Fibroblast of skin of left biceps (primary cell): ENCODE data around the gene WIPF2.
A peak's percentile ranks its signal among the peaks of the same experiment; 100 is the strongest.

Source experiments
- DNase-seq, 2 experiments: peaks; one replicate each; pipeline ENCODE4 v3.0.0-alpha.2; 2013; ENCODE audit warnings: low read depth in 2 of 2

Gene WIPF2

DNA sequence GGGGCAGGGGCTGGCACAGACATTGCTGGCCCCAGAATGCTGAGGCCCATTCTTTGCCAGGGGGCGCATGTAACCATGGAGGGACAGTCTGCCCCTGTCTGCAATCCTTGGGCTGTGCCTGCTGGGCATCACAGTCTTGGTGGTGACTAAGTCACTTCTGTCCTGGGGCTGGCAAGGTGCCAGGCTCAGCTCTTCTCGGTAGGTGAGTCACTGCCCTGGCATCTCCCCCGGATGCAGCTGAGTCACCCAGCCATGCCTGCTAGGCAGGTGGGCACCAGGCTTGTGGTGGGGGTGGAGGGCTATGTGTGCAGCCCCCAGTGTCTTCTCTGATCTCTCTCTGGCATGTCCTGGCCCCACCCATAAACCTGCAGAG is 95.5 kb downstream of the WIPF2 start:
- no peak for DNase-seq

DNA sequence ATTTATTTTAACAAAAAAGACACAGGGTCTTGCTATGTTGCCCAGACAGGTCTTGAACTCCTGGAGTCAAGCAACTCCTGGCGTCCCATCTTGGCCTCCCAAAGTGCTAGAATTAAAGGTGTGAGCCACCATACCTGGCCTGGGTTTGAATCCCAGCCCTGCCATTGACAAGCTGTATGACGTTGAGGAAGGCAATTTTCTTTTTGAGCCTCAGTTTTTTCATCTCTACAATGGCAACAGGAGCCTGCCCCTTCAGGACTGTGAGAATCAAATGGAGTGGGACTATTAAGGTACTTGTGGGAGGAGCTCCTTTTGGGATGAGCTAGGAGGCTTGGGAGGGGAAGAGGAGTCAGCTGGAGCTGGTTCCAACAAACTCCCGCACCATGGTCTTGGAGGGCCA is 96.1 kb downstream of the WIPF2 start:
- DNase-seq, result no peak

DNA sequence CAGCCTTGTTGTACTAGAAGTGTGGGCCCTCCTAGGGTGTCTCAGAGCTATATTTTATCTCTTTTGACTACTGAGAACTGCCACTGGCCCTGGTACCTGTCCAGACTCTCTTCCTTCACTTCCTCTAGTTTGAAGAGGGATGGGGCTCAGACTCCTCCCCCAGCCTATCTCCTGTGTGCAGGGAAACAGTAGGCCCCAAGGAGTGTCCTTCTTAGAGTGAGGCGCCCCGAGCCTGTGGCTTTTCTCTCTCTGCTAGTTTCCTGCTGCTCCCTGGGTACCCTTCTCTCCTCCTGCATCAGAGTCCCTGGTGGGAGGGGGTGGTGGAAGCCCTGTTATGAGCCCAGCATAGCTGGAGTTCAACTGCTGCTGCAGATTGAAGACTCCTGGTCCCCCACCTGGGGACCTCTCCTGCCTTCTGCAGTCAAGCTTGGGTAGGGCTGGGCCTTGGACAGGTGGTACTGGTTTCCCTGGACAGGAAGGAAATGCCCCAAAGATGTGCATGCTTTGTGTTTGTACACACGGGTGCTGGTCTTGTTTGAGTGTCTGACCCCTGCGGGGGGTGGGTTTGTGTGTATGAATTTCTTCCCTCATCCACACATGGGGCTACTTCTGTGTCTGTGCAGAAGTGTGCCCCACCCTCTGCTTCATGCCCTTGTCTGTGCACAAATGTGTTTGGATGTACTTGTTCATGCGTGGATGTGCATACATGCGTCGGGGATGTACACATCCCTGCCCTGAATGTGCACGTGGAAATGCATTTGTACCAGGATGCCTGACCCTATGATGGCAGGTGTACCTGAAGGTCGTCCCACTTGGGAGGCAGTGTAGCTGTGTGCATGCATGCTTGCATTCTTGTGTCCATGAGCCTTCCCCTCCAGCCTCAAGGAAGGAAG is 96.8 kb downstream of the WIPF2 start:
- DNase-seq, result no peak

DNA sequence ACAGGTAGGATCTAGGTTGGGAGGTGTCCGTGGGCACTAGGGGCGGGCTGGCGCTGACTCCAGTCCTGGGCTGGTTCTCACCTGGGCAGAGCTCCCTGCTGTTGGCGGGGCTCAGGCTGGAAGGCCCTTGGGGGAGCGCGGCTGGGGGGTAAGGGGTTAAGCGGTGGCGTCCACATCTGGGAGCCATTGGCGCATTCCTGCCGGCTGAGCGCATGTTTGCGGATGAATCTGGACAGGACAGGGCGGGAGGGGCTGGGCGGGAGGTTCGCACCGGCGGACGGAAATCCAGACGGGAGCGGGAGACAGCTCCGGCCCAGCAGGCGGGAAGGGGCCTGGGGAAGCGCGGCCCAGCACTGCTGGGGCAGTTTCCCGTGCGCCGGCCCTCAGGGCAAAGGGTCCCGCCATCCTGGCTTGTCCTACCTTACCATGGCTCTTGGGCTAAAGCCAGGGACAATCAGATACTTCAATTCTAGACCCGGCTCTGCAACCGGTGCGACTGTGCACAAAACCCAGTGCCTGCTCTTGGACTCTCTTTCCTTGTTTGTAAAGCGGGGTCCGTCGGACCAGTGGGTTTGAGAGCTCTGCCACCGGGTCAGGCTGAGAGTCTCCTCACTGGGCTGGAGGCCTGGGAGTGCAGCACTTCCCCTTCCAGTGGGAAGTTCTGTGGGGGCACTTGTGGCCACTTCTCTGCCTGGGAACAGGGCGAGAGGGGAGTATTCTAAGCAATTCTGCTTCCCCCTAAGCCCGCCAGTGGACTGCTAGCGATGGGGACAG is 97.7 kb downstream of the WIPF2 start:
- no peak for DNase-seq

DNA sequence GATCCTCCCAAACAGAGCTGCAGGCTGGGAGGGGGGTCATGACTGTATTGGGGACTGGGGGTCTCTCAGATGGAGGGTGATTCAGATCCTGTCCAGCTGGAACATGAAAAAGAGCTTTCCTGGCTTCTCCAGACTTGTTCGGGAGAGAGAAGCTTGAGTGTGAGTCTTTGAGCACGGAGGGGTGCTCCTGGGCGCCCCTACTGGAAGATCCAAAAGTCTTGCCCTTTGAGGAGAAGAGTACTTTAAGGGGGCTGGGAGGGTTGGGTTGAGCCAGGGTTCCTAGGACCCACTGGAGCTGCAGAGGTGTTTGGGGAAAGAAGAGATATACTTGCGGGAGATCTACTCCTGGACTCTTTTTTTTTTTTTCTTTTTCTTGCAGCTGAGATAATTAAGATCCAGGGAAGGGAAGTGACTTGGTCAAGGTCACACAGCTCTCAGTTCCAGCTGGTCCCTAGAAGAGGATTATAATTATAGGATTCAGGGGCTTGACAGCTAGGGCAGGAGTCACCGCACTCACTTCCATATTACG is 98.3 kb downstream of the WIPF2 start:
- no peak for DNase-seq

DNA sequence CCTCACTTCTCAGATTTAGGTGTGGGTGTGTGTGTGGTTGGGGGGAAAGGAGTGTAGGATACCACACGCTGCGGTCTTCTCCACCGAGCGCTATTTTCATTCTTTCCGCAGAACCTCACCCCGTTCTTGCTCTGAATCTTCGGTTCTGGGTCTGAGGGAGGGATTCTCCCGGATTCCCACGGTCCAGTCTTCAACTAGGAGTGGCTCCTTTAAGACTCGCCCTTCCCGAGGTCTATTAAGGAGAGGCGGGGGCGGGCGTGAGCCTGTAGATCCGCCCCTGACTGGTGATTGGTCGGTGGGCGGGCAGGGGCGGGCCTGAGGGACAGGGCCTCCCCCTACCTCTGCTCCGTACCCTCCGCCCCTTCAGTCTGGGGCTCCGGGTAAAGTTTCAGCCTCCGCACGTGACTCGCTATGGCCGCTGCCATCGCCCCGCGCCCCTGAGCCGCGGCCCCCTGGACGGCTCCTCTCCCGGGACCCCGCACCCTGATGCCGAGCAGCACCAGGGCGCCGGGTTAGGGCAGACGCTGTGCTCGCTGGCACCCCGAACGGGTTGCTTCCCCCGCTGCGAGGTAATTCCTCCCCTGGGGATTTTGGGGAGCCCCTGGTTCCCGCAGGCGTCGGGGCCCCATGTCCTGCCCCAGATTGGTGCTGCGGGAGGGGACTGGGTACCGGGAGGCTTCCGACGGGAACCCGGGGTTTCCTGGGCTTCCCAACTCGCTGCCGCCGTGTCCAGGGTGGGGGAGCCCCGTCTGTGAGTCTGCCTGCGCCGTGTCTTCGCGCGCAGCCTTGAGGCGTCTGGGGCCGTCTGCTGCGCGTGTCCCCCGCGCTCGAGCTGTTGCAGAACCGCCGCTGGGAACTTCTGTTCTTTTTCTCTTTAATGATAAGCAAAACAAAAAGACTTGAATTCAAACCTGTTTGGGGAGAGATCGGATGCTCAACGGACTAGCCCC is 99.1 kb downstream of the WIPF2 start:
- DNase-seq, result peak; percentile 88 to 91

DNA sequence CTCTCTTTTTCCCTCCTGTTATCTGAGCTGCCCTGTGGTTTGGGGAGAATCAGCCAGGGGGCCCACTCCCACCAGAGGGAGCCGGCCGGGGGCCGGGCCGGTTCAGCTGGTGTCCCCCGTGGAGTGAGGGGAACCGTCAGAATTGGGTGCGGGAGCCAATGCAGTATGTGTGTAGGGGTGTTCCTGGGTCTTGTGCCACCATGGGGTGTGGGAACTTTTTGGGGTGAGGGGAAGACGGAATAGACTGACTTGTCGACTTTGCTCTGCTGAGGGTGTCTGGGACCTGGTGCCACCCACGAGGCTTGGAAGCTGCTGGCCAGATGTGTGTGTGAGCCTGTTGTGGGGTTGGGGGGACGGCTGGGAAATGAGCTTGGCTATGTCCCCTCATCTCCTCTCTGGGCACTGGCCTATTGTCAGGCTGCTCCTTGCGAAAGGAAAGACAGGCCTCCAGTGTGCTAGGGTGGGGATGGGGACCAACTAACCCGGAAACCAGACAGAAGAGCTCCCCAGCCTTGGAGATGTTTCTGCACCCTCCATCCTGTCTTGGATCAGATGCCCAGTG is 99.8 kb downstream of the WIPF2 start:
- DNase-seq, result no peak

DNA sequence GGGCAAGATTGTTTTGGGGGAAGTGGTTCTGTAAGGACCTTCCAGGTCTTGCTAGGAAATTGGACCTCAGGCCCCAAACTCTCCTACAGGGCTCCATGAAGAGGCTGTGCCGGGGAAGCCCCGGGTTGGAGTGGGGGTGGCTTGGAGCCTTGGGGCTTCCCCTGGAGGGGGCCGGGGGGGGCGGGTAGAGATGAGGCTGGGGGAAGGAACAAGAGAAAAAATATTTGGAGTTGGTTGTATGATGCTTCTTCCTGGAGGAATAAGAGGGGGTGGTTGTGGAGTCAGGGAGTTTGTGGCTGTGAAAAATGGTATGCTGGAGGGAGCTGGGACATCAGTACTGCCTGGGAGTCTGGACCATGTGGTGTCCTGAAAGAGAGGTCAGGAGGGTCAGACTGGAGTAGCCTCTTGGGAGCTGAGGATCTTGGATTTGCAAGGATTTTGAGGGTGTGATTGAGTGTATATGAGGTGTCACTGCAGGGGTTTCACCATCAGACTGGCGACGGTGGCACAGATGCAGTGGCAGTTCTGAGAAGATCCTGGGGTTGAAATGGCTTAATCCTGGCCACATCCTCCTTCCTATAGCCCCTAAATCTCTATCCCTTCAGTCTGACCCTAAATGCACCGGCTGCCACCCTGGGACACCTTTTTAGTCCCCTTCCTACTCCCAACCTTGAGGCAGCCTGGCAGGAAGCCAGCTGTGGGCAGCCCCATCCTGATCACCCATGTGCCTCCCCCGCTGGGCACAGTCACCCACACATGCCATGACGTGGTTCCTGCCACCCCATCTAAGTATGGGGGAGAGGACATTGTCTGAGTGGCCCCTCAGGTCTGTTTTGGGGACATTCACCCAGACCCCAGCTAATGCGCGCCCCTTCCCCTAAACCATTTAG is 100.8 kb downstream of the WIPF2 start:
- DNase-seq, result no peak

DNA sequence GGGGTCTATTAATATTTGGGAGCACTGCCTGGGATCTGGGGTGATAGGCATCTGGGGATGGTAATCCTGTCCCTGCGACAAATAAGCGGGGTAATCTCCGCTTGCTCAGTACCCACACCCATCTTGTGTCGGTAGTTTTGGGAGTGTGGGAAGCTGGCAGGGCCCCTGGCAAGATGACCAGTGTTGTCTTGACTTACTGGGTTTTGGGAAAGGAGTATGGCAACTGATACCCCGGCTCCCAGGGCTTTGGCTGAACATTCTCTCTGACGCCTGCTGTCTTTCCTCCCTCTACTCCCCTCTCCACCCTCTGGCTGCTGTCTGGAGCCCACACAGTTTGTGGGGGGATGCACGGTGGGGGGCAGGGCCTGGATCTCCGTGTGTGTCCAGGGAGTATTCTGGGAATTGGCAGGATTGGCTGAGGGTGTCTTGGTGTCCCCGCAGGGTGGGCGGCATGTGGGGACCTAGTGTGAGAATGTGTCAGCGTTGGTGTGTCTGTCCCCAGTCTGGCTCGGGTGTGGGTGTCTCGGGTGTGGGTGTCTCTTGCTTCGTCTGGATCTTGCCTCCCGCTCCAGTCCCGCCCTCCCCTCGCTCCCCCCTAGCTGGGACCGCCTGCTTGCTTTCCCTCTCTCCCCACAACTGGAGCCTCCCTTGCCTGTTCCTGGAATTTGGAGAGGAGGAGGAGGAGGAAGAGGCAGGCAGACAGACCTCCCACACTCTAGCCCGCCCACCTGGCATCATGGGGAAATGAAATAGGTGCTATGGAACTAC is 101.8 kb downstream of the WIPF2 start:
- no peak for DNase-seq

DNA sequence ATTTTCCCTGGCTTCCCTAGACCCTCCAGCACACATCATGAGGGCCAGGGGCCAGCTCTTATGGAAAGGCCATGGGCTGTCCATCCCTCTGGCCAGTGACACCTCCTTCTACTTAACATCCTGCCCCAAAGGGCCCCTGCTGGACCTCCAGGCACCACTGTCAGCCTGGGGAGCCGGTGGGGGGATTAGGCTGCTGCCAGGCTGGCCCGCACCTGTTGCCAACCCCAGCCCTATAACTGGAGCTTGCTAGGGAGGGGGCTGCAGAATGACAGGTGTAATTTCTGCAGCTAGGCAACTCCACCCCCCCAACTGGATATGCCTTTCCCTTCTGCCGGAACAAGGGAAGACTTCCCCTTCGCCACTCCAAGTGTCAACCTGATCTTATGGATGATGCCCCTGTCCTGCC is 102.4 kb downstream of the WIPF2 start:
- DNase-seq, result no peak

DNA sequence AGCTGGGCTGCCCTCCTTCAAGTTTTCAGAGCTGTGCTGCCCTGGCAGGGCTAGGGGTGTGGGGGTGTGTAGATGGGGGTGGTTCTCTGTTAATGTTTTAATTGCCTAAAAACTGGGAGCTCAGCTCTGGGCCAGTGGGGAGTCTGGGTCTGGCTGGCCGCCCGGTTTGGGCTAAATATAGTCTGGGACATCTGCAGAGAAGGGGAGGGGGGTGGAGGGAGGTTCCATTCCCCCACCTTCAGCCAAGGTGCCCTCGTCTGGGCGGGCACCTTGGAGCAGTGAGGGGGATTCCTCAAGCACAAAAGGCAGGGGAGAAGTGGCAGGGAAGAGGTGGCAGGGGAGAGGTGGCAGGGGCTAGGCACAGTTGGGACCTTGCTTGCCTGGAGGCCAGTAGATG is 102.9 kb downstream of the WIPF2 start:
- DNase-seq, result no peak

DNA sequence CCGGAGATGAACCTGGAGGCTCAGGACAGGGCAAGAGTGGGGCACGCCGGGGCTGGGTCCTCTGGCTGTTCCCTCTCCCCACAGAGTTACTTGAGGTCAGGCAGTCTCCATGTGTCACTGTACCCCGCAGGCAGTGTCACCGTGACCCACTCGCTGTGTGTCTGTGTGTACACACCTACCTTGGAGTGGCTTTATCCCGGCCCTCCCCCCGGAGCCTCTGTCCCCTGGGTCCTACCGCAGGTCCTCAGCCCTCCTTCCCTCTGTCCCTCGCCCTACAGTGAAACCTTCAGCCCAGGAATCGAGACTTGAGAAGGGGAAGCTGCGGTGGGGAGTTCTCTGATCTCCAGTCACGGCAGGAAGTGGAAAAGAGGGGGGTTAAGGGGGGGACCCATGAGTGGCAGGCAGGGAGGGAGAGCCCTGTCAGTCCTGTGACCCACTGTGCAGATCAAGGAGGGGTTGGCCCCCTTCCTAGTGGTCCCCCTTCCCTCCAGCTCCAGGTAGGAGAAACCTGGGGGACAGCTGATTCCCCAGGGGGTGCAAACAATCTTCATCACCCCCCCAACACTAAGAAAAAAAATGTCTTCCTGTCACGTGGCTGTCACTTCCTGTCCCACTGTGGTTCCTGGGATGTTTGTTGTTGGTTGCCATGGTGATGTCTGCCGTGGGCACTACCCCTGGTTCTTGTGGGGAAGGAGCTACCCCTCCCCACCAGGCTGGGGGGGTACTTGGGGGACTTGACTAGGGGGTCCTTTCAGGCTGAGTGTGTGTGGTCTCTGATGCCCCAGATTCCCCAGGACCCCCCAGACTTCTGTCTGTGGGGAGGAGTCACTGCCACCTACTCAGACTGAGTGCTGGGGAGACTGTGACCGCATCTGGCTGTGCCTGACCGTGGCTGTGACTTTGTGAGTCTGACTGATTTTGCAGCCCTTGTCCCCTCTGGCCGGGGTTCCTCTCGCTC is 103.5 kb downstream of the WIPF2 start:
- DNase-seq, result no peak

DNA sequence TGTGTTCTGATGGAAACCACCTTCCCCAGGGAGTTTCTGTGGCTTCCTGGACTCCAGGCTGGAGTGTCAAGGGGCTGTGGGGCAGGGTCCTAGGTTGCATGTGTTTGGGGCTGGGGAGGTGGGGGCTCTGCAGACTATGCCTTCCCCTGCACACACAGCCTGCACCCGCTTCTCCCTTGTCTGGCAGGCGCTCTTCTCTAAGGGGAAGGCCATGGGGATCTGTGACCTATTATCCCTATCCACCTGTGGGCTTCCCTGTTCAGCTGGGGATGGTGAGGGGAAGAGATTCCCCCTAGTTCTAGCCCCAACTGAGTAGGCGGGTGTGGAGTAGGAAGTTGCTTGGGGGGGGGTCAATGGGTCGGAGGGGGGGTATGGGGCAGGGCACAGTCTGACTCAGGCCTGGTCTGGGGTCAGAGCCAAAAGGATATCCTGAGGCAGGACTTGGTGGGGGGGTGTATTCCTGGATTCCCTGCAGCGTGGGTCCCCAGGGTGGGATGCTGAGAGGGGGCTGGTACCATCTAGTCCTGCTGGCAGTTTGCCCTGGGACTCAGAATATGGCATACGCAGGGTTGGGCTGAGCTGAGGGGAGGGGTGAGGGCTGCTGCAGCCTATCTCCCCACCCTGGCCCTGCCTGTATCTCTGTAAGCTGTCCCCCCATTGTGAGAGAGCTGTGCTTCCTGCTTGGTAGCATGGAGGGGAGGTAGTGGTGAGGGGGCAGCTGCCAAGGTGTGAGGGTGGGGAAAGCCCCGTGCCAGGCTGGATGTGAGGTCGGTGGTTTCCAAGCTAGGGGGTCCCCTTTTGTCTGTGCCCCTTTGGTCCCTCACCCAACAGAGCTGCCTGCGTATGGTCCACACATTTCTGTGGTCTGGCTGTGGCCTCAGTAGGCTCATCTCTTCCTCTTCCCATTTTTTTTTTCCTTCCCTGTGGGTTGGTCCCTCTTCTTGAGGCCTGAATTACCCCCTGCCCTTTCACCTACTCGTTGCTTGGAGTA is 104.6 kb downstream of the WIPF2 start:
- no peak for DNase-seq

DNA sequence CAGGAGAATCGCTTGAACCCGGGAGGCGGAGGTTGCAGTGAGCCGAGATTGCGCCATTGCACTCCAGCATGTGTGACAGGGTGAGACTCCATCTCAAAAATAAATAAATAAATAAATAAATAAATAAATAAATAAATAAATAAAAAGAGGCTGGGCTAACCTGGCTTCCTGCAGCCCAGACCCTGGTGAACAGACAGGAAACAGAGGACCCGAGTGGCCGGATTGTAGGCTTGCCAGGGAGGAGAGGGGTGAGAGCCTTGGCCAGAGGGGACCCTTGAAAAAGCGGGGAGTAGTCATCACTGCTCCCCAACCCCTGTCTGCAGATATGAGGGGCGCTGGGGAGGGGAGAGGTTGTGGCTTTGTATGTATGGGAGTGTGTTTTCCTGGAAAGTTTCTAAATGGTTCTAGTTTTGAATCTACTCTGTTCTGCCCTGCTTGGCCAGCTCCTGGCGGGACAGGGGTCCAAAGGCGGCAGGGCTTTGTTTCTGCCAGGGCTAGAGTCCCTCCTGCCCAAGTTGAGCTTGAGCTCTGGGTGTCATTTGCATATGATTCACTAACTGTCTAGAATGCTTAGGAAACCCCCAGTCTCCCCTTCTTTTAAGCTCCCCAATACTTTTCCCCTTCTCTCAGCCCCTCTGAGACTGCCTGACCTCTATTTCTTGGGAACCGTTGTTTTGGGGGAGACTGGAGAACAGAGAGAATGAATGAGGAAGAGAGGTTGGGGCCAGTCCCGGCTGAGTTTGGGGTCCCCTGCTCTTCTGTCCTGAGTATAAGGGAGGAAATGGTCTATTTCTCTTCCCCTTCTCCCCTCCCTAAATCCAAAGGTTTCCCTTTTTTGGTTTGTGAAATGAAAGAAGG is 106.3 kb downstream of the WIPF2 start:
- DNase-seq, result no peak

DNA sequence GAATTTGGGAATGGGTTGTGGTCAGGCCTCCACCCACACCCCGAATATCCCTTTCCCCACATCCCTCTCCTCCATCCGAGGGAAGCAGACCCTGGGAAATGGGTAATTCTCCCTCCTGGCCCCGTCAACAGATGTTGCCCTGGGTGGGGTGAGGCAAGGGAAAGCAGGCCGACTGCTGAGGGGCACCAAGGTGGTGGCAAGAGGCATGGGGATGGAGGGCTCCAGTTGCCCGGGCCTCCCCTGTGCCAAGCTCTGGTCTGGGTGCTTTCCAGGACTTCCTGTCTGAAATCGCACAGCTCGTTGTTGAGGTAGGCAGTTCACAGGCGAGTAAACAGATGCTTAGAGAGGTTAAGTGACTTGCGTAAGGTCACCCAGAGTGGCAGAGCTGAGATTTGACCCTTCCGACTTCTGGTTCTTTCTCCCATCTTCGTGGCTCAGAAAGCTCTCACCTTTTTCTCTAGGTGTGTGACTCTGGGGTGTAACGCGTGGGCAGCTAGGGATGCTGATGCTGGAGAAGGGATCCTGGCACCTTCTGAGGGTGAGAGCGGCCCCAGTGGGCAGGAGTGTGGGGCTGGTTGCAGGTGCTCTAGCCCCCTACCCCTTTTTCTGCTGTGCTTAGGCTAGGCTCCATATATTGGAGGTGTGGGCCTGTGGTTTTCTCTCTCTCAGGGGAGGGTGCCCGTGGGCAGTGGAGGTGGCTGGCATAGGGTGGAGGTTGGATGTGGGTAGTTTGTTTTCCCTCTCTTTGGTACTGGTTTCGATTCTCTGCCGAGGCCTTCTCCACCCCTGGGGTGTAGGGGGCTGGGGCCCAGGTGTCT is 107.1 kb downstream of the WIPF2 start:
- DNase-seq, result no peak
